ENCODE measurements around the gene RCAN3.

The RCAN3 gene

DNA sequence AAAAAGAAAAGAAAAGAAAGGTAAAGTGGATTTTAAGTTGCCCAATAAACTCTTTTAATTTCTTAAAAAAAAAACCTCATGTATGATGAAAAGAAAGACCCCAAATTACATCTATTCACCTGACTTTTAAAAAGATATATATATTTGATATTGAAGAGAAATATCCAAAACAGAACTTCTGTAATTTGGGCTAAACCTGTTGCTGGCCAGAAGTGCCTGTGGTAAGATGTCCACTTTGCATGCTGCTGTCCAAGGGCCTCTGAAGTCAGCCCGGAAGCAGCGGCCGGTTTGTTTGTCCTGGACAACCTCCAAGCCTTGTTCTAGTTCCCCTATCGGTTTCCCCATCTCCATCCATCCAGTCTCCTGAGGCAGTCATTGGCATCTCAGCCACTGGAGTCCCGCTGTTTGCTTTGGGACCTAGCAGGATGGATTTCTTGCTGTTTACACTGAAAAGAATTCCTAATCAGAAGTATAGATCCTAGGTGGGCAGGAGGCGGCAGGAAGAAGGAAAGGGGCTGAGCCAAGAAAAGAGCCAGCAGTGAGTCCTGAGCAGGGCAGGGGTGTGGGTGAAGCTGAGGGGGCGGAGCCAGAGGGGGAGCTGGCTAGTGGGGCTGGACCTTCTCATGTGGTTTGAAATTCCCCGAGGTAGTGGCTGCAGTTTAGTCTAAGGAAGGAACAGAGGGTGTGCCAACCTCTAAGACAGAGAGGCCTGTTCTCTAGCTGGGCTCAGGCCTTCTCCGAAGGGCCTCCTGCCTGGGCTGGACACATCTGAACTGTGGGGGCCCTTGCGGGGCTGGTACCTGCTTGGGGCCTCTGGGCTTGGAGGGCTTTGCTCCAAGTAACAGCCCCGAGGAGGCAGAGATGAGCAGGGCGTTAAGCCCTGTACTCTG is 56.5 kb downstream of the RCAN3 start:
- ChIA-PET POLR2A (ENCODE audit: low non-redundant PET) (no interaction called here), CTCF (interaction anchor here (0.6 kb wide), 1 partner anchor 81 kb away, joined by 4 read pairs; no protein-coding TSS in a partner anchor)
- TF ChIP-seq, protein P1, sequence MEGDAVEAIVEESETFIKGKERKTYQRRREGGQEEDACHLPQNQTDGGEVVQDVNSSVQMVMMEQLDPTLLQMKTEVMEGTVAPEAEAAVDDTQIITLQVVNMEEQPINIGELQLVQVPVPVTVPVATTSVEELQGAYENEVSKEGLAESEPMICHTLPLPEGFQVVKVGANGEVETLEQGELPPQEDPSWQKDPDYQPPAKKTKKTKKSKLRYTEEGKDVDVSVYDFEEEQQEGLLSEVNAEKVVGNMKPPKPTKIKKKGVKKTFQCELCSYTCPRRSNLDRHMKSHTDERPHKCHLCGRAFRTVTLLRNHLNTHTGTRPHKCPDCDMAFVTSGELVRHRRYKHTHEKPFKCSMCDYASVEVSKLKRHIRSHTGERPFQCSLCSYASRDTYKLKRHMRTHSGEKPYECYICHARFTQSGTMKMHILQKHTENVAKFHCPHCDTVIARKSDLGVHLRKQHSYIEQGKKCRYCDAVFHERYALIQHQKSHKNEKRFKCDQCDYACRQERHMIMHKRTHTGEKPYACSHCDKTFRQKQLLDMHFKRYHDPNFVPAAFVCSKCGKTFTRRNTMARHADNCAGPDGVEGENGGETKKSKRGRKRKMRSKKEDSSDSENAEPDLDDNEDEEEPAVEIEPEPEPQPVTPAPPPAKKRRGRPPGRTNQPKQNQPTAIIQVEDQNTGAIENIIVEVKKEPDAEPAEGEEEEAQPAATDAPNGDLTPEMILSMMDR (conservative IDR thresholded peaks at IDR 0.05; ENCODE audit: low read depth) = no peak
- no peak overlapping the region for H3K27ac ChIP-seq
- DNase-seq (ENCODE audit: low spot score) = no peak

DNA sequence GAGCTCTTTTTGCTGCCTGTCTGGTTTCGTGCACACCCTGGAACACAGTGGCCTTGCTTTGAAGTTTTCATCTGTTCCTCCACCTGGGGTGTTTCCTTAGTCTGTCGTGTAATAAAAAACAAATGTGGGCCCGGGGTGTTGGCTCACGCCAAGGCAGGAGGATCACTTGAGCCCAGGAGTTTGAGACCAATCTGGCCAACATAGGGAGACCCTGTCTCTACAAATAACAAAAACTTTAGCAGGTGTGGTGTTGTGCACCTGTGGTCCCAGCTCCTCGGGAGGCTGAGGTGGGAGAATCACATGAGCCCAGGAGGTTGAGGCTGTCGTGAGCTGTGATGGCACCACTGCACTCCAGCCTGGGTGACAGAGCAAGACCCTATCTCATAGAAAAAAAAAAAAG is 57.7 kb downstream of the RCAN3 start:
- POLR2A ChIA-PET (ENCODE audit: low non-redundant PET) = interaction anchor here (0.6 kb wide), 1 partner anchor 1967 kb away, joined by 4 read pairs; no protein-coding TSS in a partner anchor
- no peak overlapping the region for H3K27ac ChIP-seq
- CTCF ChIA-PET = interaction anchor here (0.6 kb wide), 1 partner anchor 275 kb away, joined by 4 read pairs; no protein-coding TSS in a partner anchor
- no peak for DNase-seq (ENCODE audit: low spot score)
- TF ChIP-seq, protein P1 (conservative IDR thresholded peaks at IDR 0.05; ENCODE audit: low read depth) = no peak

DNA sequence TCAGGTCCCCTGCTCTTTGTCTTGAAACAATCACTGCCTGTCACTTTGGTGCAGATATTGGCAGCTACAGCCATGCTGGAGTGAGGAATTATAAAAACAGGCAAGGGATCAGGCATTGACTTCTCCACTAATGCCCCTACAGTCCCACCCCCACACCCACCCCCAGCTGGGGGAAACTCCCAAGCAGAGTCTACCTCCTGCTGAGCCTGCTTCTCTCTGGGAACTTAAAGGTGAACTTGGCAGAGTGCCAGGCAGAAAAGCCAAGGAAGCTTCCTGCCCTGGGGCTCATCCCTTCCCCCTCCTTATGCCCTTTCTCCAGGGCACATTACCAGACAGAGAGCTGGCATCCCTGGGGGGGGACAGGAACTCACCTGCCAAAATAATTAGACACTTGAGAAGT is 60.0 kb downstream of the RCAN3 start:
- TF ChIP-seq, protein P1 (conservative IDR thresholded peaks at IDR 0.05; ENCODE audit: low read depth) = no peak
- ChIA-PET CTCF (interaction anchor here (0.7 kb wide), 1 partner anchor 555 kb away, joined by 3 read pairs; no protein-coding TSS in a partner anchor), POLR2A (ENCODE audit: low non-redundant PET) (no interaction called here)
- no peak overlapping the region for H3K27ac ChIP-seq
- DNase-seq (ENCODE audit: low spot score) = no peak

DNA sequence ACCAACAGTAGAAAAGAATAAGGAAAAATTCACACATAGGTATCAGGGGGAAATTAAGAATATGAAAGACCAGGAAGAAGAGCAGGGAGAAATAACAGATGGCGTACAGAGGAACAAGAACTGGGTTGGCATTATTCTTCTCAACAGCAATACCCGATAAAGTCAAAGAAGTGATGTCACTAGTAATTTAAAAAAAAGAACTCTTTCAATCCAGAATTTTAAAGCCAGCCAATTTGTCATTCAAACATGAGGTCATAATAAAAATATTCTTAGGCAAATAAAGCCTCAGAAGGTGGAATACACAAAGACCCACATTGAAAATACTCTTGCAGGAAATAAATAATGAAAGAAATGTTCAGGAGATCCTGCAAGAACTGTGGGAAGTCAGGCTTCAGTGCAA is 62.1 kb downstream of the RCAN3 start:
- no peak overlapping the region for H3K27ac ChIP-seq
- ChIA-PET CTCF (interaction anchor here (0.7 kb wide), 2 partner anchors 22 to 65 kb away, joined by 3 to 4 read pairs; no protein-coding TSS in a partner anchor), POLR2A (ENCODE audit: low non-redundant PET) (no interaction called here)
- TF ChIP-seq, protein P1 (conservative IDR thresholded peaks at IDR 0.05; ENCODE audit: low read depth) = no peak
- DNase-seq (ENCODE audit: low spot score) = no peak

DNA sequence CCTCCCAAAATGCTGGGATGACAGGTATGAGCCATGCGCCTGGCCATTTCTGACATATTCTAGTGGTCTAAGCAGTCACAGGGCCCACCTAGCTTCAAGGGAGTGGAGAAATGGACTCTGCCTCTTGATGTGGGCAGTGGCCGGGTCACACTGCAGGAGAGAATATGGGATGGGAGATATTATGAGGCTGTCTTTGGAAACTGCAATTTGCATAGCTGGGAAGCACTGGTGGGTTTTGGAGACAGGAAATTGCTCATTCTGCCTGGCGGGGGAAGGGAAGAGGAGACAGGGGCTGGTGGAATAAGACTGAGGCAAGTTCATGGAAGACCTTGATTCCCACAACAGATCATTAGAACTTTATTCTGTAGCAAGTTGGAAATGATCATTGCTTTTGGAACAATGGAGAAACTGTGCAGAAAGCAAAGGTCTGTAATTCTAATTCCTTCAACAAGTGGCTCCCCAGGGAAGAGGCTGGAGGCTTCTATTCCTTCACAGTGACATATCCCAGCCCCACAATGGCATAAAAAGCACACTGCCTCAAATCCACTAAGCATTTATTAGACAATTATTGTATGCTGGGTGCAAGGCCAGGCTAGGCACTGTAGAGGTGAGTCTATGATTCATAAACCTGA is 63.7 kb downstream of the RCAN3 start:
- ChIA-PET CTCF (interaction anchor here (0.6 kb wide), 1 partner anchor 51 kb away, joined by 3 read pairs; no protein-coding TSS in a partner anchor), POLR2A (ENCODE audit: low non-redundant PET) (no interaction called here)
- no peak overlapping the region for H3K27ac ChIP-seq
- DNase-seq (ENCODE audit: low spot score) = no peak
- TF ChIP-seq, protein P1 (conservative IDR thresholded peaks at IDR 0.05; ENCODE audit: low read depth) = no peak

DNA sequence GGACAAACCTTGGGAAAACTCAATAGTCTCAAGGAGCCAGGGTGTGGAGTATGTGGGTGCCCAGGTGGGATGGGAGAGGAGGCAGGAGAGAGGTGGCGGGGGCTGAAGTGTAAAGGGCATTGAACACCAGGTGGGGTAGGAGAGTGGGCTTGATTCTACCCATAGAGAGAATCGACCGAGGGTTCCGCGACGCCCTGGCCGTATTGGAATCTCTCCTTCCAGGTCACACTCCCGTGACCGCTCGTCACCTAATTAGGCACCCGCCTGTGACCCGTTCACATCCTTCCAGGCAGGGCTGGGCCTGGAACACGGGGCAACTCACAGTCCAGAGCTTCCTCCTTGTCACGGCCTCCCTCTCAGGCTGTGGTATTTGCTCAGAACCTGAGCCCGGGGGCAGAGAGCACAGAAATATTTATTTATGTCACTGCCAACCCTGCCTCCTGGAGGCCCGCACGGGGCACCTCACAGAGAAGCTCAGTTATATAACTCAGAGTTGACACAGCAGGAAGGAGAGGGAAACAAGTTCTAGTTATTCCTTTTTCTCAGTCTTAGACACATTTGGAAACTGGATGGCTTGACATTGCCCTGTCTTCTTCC is 65.3 kb downstream of the RCAN3 start:
- TF ChIP-seq, protein P1 (conservative IDR thresholded peaks at IDR 0.05; ENCODE audit: low read depth) = no peak
- ChIA-PET POLR2A (ENCODE audit: low non-redundant PET) (no interaction called here), CTCF (interaction anchor here (0.5 to 0.7 kb wide), 3 partner anchors 20 to 127 kb away, joined by 3 to 5 read pairs (median 3); no protein-coding TSS in a partner anchor)
- H3K27ac ChIP-seq = no peak overlapping the region
- no peak for DNase-seq (ENCODE audit: low spot score)

Measured in RWPE1 (cell line).